HG03571 (cell line): Measurements from ENCODE around the gene PRKCB.
A peak's percentile ranks its signal among the peaks of the same experiment; 100 is the strongest.

ENCODE experiments used
- ATAC-seq: cut with Tn5 transposase; IDR thresholded peaks from one replicate; pipeline ENCODE4 v1.9.1; 2021; ENCODE audit not compliant: unreplicated experiment

PRKCB gene

DNA sequence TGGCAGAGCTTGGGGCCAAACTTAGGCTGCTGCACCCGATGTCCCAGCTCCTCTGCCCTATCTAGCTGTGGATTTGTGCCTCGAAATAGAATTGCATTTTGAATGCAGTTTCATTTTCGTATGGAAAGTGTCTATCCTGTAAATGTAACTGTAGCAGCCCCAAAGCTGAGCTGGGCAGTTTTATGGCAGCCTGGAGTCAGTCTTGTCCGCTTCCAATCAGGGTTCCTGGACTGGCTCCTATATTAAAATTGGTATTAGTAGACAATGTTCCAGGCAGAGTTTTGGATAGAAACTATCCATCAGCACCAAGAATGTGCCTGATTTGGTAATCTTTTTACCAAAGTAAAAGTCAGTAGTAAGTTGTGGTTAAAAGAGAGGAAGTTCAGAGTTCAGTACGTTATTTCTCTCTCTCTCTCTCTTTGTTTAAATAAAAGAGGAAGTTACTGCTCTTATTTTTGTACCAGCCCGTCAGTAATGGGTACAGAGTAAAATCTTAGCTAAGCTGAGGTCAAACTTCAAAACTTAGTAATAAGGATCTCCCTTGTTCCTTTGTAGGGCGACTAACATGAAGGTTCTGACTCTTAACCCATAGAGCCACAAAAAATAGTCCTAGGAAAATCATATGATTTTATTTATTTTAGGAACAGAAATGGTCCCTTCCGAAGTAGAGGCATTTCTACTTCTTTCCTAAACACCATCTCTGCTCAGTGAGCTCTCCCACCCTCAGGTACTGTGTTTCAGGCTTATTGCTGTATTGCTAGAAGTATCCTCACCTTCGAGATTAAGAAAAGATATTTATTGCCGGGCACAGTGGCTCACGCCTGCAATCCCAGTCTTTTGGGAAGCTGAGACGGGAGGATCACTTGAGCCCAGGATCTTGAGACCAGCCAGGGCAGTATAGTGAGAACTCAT, 28.0 kb downstream of the PRKCB start:
- peak; percentile 74 for ATAC-seq

DNA sequence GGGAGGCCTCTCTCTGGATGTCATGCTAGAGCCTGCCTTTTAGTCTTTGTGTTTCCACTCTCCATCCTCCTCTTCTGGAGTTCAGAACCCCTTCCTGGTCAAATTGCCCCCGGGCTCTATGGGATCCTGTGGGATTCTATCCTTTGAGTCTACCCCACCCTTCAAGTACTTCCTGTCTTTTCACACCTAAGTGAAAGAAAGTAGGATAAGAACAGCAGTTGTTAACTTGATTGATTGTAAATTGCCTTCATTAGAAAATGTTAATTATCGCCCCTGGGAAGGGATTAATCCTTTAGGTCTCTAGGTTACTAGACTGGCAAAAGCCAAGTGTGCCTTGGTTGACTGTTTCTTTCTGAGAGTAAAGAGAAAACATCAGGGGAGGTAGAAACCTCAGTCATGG, 30.1 kb downstream of the PRKCB start:
- no peak for ATAC-seq

DNA sequence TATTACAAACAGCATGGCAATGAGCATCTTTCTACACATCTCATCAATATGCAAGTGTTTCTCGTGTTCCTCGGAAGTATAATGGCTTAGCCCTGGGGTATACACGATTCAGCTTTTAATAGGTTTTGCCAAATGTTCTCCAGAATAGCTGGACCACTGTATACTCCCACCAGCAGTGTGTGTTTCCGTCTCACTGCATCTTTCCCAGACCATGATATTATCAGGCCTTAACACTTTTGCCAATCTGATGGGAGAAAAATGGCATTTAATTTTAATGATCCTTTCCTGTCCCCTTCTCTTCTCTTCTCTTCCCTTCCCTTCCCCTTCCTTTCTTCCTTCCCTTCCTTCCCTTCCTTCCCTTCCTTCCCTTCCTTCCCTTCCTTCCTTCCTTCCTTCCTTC, 30.8 kb downstream of the PRKCB start:
- no peak for ATAC-seq

DNA sequence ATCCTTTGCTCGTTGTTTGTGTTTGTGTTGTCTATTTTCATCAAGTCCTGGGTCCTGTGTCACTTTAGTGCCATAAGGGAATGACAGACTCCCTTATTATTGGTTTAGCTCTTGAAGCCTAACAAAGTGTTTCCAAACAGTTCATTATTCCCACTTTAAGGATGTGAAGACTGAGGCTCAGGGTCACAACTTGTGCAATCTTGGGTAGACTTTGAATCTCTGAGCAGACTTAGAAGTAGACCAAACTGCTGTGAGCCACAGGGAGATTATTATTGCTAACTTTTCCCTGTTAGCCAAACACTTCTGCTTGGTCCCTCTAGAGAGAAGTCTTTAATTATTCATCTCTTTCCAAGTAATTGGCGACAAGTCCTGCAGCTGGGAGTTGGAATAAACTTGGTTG, 31.8 kb downstream of the PRKCB start:
- ATAC-seq, result no peak

DNA sequence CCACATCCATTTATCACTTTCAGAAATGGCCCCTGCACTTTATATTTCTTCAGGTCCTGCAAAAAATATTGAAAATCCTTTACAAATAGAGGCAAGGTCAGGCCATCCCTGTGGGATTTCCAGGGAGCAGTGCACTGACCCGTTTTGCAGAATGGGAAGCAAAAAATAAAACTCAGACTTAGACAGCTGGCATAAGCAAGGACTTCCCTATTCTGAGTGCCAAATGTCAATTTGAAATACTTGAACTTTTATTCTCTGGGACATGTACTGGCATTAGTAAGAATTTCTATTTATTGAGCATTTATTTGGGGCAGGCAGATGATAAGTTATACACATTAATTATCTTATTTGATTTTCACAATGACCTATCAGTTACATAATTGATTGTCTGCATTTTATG, 32.4 kb downstream of the PRKCB start:
- no peak for ATAC-seq

DNA sequence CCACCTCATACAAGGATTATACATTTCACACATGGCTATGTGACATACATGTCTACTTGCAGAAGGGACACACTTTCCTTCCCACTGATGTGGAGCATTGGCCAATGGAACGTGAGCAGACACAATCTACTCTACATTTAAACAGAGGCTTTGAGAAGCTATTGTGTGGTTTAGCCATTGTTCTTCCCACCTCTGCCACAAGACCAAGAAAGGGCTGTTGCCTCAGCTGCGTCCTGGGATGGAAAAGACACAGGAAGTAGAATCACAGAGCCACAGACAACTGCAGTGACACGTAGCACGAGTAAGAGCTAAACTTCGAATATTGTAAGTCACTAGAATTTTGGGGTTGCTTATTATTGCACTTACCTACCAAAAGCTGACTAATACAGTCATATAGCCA, 33.3 kb downstream of the PRKCB start:
- ATAC-seq, result no peak

DNA sequence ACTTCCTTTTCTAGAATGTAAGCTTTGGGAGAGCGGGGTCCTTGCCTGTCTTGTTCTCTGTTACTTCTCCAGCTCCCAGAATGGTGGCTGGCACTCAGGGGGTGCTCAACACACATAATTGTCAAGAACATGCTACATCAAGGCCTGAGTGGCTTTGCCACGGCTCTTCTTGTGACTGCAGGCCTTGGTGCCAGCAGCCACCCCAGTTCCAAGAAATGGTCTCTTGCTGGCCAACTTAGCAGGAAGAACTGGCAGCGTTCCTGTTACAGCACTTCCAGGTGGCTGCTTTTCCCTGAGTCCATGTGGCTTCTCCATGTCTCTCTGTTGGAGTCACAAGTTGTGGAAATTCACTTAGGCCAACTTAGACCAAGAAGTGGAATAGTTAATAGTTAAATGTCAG, 36.1 kb downstream of the PRKCB start:
- ATAC-seq, result no peak

DNA sequence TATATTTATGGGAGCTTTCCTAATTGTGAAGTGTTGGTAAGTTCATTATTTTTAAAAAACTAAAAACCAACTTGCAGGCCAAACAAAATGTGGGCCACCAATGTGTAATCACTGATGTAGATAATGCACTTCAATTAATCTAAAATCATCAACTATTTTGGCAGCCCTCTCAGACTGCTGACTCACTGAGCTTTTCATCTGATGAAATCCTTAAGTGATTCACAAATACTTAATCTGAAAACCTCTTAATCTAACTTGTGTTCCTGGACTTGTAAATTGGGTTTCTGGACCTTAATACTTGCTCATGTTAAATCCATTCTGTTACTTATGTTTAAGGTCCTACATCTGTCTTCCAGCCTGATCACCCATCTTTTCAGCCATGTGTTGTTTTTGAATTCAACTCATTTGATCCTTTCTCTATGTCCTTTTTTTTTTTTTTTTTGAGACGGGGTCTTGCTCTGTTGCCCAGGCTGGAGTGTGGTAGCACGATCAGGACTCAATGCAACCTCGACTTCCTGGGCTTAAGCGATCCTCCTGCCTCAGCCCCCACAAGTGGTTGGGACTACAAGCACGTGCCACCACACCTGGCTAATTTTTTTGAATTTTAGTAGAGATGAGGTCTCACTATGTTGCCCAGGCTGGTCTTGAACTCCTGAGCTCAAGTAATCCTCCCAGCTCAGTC, 39.0 kb downstream of the PRKCB start:
- ATAC-seq, result no peak

DNA sequence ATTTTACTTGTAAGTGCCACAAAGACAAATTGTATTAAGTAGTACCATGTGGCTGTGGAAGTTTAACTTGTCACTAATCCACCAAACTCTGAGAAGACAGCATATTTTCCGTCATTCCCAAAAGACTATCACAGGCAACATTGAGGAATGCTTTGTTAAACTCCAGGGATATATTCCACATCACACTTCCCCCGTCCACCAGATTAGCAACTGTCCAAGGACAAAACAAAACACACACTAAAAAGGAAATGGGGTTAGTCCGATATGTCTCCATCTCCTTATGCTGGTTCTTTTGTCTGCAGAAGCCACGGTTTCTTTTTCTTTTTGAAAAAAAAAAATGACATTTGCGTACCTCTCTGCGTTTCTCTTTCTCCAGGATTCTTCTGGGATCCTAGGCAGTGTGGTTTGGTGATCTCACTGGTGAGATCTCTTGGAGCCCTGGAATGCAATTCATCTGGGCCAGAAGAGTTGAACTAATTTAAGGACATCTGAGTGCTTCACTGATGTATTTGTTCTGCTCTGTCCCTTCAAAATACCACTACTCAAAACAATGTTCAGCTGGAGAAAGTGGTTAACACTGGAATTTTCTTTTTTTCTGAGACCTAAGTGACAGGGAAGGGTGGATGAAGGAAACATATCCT, 40.6 kb downstream of the PRKCB start:
- ATAC-seq, result no peak

DNA sequence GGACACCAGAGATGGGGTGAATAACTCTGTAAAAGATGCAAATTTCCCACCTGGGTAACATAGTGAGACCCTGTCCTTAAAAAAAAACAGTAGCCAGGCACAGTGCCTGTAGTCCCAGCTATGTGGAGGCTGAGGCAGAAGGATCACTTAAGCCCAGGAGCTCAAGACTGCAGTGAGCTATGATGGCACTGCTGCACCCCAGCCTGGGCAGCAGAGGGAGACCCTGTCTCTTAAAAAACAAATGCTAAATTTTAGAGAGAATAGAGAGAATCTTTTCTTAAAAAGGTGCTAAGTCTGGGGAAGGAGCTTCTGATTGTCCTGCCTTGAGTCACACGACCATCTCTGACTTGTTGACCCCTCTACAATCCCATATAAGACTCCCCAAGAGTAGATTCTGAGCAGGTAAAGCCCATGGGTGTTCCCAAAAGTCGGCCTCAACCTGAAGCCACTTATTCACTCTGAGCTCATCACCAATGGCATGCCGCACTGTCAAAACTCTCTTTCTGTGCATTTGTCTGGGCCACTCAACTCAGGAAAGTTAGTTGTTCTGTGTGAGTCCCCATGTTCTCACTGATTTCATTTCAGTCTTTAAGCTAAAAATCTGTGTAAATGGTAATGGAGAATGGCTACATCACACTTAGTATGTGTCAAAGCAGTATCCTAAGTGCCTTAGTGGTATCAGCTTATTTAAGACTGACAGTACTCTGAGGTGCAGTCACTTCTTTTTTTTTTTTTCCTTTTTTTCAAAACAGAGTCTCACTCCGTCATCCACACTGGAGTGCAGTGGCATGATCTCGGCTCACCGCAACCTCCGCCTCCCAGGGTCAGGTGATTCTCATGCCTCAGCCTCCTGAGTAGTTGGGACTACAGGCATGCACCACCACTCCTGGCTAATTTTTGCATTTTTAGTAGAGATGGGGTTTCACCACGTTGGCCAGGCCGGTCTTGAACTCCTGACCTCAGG, 41.6 kb downstream of the PRKCB start:
- no peak for ATAC-seq

DNA sequence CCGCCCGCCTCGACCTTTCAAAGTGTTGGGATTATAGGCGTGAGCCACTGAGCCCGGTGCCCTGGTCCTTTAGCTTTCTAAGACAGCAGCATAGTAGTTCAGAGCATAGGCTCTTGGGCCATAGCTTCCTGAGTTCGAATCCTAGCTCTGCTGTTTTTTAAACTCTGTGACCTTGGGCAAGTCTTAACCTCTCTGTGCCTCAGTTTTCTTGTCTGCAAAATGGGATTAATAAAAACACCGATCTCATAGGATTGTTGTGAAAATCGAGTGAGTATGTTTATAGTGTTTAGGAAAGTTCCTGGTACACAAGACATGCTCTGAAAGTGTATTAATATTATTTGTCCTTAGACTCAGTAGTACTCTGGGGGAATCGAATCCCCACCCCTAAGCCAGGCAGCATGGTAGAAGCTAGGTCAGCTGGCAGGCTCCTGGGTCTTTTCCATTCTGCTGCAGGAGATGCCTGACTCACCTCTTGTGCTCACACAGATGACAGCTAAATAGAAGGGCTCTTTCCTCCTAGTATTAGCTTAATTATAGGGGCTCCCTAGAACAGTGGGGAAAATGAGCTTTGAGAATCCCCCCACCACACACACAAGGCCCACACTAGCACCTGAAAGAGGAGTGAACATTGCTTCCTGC, 44.1 kb downstream of the PRKCB start:
- no peak for ATAC-seq

DNA sequence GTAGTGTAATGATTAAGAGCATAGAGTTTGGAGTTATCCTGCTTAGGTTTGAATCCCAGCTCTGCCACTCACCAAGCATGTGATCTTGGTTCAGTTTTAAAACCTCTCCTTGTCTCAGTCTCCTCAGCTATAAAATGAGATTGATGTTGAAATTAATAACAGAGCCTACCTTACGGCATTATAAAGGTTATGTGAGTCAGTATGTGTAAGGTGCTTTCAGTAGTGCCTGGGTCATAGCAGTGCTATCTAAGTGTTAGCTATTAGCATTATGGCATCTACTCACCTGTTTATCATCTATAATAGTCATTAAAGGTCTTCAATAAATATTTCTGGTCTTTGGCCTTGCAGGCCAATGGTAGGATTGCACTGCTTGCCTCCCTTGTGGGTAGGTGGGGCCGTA, 53.4 kb downstream of the PRKCB start:
- no peak for ATAC-seq

DNA sequence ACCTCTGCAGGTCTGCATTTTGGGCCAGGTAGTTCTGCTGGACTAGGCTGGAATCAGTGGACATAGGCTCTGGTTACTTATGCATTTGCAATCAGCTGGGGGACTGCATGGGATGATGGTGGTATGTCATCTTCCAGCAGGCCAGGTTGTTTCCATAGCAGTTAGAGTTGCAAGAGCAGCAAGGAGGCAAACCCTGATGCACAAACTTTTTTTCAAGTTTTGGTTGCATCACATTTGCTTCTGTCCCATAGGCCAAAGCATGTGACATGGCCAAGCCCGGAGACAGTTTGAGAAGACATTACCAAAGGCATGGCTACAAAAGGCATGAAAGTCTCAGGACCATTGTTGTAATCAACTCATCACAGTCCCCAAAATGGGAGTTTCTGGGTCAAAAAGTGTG, 58.2 kb downstream of the PRKCB start:
- ATAC-seq, result no peak

DNA sequence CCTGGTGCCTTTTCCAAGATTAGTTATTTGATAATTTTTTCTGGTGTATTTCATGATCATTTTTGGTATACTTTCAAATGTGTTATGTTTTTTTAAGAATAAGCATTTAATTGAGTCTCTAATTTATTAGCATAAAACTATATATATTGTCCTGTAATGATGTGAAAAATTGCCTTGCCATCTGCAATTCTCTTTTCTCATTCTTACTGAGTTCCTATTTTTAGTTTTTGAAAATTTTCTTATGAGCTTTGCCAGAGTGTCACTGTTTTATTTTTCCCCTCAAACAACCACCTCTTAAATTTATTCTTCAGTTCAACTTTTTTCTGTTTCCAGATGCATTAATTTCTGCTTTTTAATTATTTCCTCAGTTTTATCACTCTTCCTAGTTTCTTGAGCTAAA, 59.3 kb downstream of the PRKCB start:
- no peak for ATAC-seq

DNA sequence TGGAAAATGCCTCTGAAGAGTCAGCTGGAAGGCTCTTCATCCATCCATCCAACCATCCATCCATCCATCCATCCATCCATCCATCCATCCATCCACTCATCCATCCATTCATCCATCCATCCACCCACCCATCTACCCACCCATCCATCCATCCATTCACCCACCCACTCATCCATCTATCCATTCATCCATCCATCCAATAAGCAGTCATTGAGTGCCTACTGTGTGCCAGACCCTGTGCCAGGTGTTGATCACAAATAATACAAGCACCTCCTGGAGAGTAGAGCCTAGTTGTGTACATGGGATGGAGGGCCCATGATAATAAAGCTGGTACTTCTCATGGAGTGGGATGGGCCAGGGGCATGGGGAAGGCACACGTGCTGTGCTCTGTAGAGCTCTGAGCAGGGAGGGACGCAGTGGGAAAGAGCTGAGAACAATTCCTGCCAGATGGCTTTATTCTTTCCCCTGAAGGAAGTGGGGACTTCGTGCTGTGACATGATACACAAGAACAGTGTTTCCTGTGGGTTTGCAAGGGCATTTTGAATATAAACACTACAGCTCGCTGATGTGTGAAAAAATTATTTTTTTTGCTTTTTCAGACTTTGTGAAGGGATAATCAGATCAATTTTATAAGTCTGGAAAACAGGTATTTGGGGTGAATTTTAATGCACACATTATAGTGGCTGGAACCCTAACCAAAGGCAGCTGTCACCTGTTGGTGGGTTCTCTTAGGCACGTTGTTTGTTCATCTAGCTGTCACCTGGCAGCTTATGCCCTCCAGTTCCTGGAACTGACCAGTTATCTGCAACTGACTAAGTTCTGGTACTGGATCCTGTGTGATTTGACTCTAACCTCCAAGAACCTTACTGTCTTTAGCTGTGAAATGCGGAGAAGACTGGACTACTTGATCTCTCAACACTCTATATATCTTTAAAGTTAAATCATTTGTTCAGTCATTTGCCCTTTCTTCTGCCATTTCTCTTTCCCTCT, 61.3 kb downstream of the PRKCB start:
- ATAC-seq, result no peak

DNA sequence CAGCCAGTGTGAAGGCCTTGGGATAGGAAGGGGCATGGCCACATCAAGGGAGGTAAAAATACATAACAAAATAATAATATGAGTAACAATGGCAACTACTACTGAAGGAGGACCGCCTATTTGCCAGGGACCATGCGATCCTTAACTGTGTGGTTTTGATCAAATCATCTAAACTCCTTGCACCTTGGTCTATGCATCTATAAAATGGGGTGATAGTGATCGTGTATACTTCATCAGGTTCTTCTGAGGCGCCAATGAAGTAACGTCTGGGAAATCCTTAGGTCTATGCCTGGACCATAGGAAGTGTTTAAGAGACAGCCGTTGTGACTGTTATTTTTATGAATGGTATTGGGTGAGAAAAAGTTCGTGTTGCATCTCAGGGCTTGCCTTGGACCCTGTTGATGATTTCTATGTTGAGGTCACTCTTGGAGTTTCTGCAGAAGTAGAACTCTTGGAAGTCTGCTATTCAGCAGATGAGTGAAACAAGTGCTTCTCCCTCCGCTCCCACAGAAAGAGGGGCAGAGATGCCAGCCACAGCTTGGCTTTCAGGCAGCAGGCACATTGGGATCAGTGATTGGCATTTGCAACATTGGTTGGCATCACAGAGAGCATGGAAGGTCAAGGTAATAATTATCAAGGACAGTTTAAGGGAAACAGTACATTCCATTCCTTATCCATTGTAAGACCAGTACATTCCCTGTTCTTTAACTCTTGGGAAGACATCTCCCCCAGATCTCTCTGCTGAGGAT, 63.1 kb downstream of the PRKCB start:
- no peak for ATAC-seq

DNA sequence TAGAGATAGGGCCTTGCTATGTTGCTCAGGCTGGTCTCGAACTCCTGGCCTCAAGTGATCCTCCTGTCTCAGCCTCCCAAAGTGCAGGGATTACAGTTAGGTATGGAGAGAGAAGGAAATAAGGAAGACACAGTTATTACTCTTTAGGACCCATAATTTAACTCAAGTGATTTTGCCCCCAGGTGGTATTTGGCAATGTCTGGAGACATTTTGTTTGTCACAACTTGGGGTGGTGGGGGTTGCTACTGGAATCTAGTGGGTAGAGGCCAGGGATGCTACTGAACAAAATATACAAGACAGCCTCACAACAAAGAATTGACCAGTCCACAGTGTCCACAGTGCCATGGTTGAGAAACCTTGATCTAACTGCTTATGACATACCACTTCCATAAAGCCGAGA, 64.1 kb downstream of the PRKCB start:
- ATAC-seq, result no peak

DNA sequence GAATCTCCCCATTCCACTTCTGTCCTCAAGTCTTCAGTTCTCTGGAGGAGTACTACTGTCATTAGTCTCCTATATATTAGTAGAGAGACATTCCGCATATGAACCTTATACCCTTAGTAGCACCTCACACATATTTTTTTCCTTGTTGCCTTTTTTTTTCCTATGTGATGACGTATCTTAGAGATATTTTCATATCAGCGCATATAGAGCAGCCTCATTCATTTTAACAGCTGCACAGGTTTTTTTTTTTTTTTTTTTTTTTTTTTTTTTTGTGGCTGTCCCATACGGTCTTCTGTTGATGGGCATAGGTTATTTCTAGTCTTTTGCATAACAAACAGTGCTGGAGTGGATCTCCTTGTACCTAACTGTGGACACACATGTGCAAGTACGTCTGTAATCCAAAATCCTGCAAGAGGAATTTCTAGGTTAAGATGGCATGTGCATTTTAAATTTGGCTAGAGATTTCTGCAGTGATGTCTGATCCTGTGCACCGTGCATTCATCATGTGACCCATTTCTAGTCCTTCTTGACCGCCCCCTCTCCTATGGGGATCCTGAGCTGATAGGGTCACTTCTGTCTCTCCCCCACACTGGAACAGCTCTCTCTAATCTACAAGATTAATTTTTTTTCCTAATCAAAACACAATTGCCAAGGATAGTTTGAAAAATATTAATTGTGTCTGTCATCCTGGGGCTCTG, 64.8 kb downstream of the PRKCB start:
- ATAC-seq, result no peak
